Kidney glomerular epithelial cell (primary cell): ENCODE results near the gene MAGEL2.
A peak's percentile ranks its signal among the peaks of the same experiment; 100 is the strongest.

Source experiments
- DNase-seq: peaks from one replicate; lab custom pipeline; 2025; lab: John Stamatoyannopoulos, UW

The MAGEL2 gene

GRCh38 chr15:23647421-23648370 lies at the start of gene MAGEL2:
MAGEL2 (minus strand) TSS chr15:23647867; CDS start chr15:23647742, 125 bp downstream.
- no peak for DNase-seq

- no peak for DNase-seq
Observed at GRCh38 chr15:23695282-23695681, 47.6 kb upstream of the MAGEL2 start.

- no peak for DNase-seq
Observed at GRCh38 chr15:23694592-23694991, 46.9 kb upstream of the MAGEL2 start.

- DNase-seq: no peak
Observed at GRCh38 chr15:23690450-23690852, 42.8 kb upstream of the MAGEL2 start.

GRCh38 chr15:23690015-23690414 lies 42.3 kb upstream of the MAGEL2 start:
- no peak for DNase-seq

- DNase-seq: no peak
Observed at GRCh38 chr15:23687143-23687470, 39.4 kb upstream of the MAGEL2 start, which contains the start of gene NDN. NDN (minus strand) TSS chr15:23687305; CDS start chr15:23687217, 88 bp downstream.

GRCh38 chr15:23686466-23687142 lies 38.9 kb upstream of the MAGEL2 start:
- no peak for DNase-seq

- no peak for DNase-seq
Observed at GRCh38 chr15:23671481-23671880, 23.8 kb upstream of the MAGEL2 start.

- DNase-seq: no peak
Observed at GRCh38 chr15:23670970-23671369, 23.3 kb upstream of the MAGEL2 start.

- DNase-seq: no peak
Observed at GRCh38 chr15:23663232-23663631, 15.6 kb upstream of the MAGEL2 start.

GRCh38 chr15:23648920-23649515 lies 1.4 kb upstream of the MAGEL2 start:
- DNase-seq: no peak

- DNase-seq: no peak
Observed at GRCh38 chr15:23647001-23647295, 719 bp downstream of the MAGEL2 start.

GRCh38 chr15:23646165-23647000 lies 1.3 kb downstream of the MAGEL2 start:
- DNase-seq: no peak

GRCh38 chr15:23645371-23646164 lies 2.1 kb downstream of the MAGEL2 start:
- DNase-seq: no peak

- DNase-seq: no peak
Observed at GRCh38 chr15:23644829-23645228, 2.8 kb downstream of the MAGEL2 start.

GRCh38 chr15:23642413-23643044 lies 5.1 kb downstream of the MAGEL2 start:
- DNase-seq: peak; percentile 39

- no peak for DNase-seq
Observed at GRCh38 chr15:23634181-23634580, 13.5 kb downstream of the MAGEL2 start.

GRCh38 chr15:23629234-23629805 lies 18.3 kb downstream of the MAGEL2 start:
- peak; percentile 43 for DNase-seq

GRCh38 chr15:23628612-23629233 lies 18.9 kb downstream of the MAGEL2 start:
- no peak for DNase-seq

GRCh38 chr15:23616536-23616935 lies 31.1 kb downstream of the MAGEL2 start:
- no peak for DNase-seq
